ENCODE measurements around the gene CD2BP2.

DNA sequence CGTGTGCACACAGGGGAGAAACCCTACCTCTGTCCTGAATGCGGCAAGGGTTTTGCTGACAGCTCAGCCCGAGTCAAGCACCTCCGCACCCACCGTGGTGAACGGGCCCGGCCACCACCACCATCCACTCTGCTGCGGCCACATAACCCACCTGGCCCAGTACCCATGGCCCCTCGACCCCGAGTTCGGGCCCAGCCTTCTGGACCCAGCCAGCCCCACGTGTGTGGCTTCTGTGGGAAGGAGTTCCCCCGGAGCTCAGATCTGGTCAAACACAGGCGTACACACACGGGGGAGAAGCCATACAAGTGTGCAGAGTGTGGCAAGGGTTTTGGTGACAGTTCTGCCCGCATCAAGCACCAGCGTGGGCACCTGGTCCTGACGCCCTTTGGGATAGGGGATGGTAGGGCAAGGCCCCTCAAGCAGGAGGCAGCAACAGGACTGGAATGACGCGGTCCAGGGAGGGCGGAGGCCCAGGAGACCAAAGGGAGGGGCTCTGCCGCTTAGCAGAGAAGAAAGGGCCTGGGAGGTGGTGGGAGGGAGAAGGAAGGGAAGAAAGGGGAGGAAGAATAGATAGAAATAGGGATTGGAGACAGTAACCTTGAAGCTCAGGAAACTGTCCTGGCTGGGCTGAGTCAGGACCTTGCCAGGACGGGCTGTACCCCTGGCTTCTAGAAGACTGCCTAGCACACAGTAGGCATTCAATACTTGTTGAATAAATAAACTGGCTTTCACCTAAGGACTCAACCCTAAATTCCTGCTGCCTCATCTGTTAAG is 43.7 kb upstream of the CD2BP2 start:
- TF ChIP-seq ZNF274 (IDR thresholded peaks at IDR 0.05; ENCODE audit: borderline replicate concordance, extremely low read depth, low read length) (no peak), SRF (IDR thresholded peaks at IDR 0.05; ENCODE audit: low read depth, low read length) (no peak), EZH2 (IDR thresholded peaks at IDR 0.05; ENCODE audit: low read depth, low read length, severe bottlenecking) (no peak), TAF1 (IDR thresholded peaks at IDR 0.05; ENCODE audit: low read depth, low read length) (no peak), SIN3A (conservative IDR thresholded peaks at IDR 0.05 in 1 of 2, IDR thresholded peaks at IDR 0.05 in 1 of 2; ENCODE audit: low read depth in 1 of 2, low read length in 2 of 2) (no peak), TCF12 (IDR thresholded peaks at IDR 0.05; ENCODE audit: low read depth, low read length) (no peak), TAF7 (optimal IDR thresholded peaks at IDR 0.05; ENCODE audit: borderline replicate concordance, low read depth, low read length) (no peak), KDM1A (IDR thresholded peaks at IDR 0.05; ENCODE audit: borderline replicate concordance, low read length) (no peak), CHD1 (IDR thresholded peaks at IDR 0.05; ENCODE audit: low read depth, low read length) (no peak), RFX5 (IDR thresholded peaks at IDR 0.05; ENCODE audit: borderline replicate concordance, low read depth, low read length) (no peak)
- TF ChIP-seq, protein P1, sequence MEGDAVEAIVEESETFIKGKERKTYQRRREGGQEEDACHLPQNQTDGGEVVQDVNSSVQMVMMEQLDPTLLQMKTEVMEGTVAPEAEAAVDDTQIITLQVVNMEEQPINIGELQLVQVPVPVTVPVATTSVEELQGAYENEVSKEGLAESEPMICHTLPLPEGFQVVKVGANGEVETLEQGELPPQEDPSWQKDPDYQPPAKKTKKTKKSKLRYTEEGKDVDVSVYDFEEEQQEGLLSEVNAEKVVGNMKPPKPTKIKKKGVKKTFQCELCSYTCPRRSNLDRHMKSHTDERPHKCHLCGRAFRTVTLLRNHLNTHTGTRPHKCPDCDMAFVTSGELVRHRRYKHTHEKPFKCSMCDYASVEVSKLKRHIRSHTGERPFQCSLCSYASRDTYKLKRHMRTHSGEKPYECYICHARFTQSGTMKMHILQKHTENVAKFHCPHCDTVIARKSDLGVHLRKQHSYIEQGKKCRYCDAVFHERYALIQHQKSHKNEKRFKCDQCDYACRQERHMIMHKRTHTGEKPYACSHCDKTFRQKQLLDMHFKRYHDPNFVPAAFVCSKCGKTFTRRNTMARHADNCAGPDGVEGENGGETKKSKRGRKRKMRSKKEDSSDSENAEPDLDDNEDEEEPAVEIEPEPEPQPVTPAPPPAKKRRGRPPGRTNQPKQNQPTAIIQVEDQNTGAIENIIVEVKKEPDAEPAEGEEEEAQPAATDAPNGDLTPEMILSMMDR (IDR thresholded peaks at IDR 0.05; ENCODE audit: control extremely low read depth in 1 of 3, insufficient read depth in 1 of 3, low read depth in 1 of 3, low read length in 3 of 3): no peak
- TF ChIP-seq, protein P2, sequence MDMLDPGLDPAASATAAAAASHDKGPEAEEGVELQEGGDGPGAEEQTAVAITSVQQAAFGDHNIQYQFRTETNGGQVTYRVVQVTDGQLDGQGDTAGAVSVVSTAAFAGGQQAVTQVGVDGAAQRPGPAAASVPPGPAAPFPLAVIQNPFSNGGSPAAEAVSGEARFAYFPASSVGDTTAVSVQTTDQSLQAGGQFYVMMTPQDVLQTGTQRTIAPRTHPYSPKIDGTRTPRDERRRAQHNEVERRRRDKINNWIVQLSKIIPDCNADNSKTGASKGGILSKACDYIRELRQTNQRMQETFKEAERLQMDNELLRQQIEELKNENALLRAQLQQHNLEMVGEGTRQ (IDR thresholded peaks at IDR 0.05; ENCODE audit: low read length): no peak

Data from H1 (cell line).